Measurements from ENCODE around the gene ICA1L.

GRCh38 chr2:202883987-202884675 lies 12.6 kb upstream of the ICA1L start:
- TF ChIP-seq POLR2A (IDR thresholded peaks at IDR 0.05) (no peak), CTCF (IDR thresholded peaks at IDR 0.05) (no peak)

All from thyroid gland (tissue), 4 donors.